ENCODE data around the gene AKR1C8. TPM values are rescaled to one million over a fixed set of nuclear protein-coding genes. Genes with fewer than 3 reads are reported as not detected.

AKR1C8 gene
- total and polyA plus RNA-seq, 2 donors (not counting 1 experiment from before 2014, with no cell fraction given): not detected

DNA sequence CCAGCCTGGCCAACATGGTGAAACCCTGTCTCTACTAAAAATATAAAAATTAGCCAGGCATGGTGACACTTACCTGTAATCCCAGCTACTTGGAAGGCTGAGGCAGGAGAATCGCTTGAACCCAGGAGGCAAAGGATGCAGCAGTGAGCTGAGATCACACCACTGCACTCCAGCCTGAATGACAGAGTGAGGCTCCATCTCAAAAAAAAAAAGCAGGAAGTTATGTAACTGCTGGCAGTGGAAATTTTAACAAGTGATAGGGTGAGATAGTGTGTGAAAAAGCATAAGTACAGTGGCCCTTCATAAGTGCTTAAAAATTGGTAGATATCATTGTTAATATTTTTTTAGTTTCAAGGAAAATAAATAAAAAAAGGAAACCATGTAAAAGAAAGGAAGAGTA, 78.4 kb downstream of the AKR1C8 start:
- no peak for DNase-seq
- Mint-ChIP-seq H3K4me3 (no peak overlapping the region), H3K9me3 (ENCODE audit: insufficient read depth) (no peaks in the 10 kb centered on the region), H3K27ac (no peak overlapping the region), H3K27me3 (peaks cover 2% of the 10 kb centered on the region), H3K4me1 (no peaks in the 10 kb centered on the region)
- ChIA-PET CTCF (no interaction called here), POLR2A (no interaction called here)
- Histone ChIP-seq H3K9me3 (ENCODE audit: control extremely low read depth in 1 of 3, control insufficient read depth in 2 of 3, insufficient read depth in 1 of 3, low read length in 2 of 3) (no peaks in the 10 kb centered on the region), H3K4me2 (replicated peaks; ENCODE audit: low read depth, low read length, poor library complexity, severe bottlenecking) (no peak overlapping the region), H4K20me1 (ENCODE audit: control insufficient read depth, insufficient read depth, low read length, poor library complexity, severe bottlenecking) (no peaks in the 10 kb centered on the region), H3K79me2 (ENCODE audit: control insufficient read depth, insufficient read depth, low read length) (no peaks in the 10 kb centered on the region), H3K9ac (ENCODE audit: low read length) (no peak overlapping the region), H3K27ac (ENCODE audit: low read length in 2 of 2) (no peak overlapping the region), H3K36me3 (replicated peaks in 1 of 2; ENCODE audit: control extremely low read depth in 1 of 2, control insufficient read depth in 1 of 2, extremely low read depth in 1 of 2, insufficient read depth in 2 of 2, low read length in 1 of 2) (no peaks in the 10 kb centered on the region), H3K4me1 (ENCODE audit: control insufficient read depth in 2 of 2, insufficient read depth in 2 of 2, low read length in 2 of 2) (no peaks in the 10 kb centered on the region), H3K4me3 (ENCODE audit: control extremely low read depth in 1 of 5, extremely low read depth in 1 of 5, insufficient read depth in 1 of 5, low read depth in 2 of 5, low read length in 4 of 5) (no peak overlapping the region), H2AFZ (ENCODE audit: insufficient read depth, low read depth, low read length, poor library complexity, severe bottlenecking) (no peak overlapping the region), H3K27me3 (replicated peaks in 1 of 4; ENCODE audit: control extremely low read depth in 1 of 4, control insufficient read depth in 3 of 4, insufficient read depth in 4 of 4, low read length in 3 of 4) (no peaks in the 10 kb centered on the region)
- intact Hi-C loops (cut with micrococcal nuclease): no loop called here
- TF ChIP-seq EZH2 (IDR thresholded peaks at IDR 0.05; ENCODE audit: borderline replicate concordance, insufficient read depth, low read depth, low read length, poor library complexity, severe bottlenecking): no peak
- no peak for ATAC-seq (ENCODE audit: low read depth)
- no CpG with 5 or more reads among the region's 1 CpG for WGBS (ENCODE audit: insufficient coverage)

DNA sequence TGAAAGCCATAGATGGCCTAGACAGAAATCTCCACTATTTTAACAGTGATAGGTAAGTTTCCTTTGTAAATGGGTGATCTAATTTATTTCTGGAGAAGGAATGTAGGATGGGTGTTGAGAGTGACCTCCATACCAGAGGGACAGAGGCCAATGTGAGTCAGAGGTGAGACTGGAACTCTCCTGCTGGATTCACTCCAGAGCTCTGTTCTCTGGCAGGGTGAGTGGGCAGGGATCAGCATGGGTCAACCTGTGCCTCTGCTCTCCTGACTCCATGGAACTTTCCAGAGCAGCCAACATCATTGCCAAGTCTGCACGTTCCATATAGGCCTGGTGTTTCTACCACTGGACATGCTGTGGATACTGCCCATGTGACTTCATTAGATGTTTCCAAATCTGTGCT, 79.3 kb downstream of the AKR1C8 start:
- Histone ChIP-seq H3K27ac (ENCODE audit: low read length in 2 of 2) (no peak overlapping the region), H3K79me2 (ENCODE audit: control insufficient read depth, insufficient read depth, low read length) (no peaks in the 10 kb centered on the region), H3K4me2 (replicated peaks; ENCODE audit: low read depth, low read length, poor library complexity, severe bottlenecking) (no peak overlapping the region), H2AFZ (ENCODE audit: insufficient read depth, low read depth, low read length, poor library complexity, severe bottlenecking) (no peak overlapping the region), H3K36me3 (replicated peaks in 1 of 2; ENCODE audit: control extremely low read depth in 1 of 2, control insufficient read depth in 1 of 2, extremely low read depth in 1 of 2, insufficient read depth in 2 of 2, low read length in 1 of 2) (no peaks in the 10 kb centered on the region), H3K4me1 (ENCODE audit: control insufficient read depth in 2 of 2, insufficient read depth in 2 of 2, low read length in 2 of 2) (no peaks in the 10 kb centered on the region), H3K9me3 (ENCODE audit: control extremely low read depth in 1 of 3, control insufficient read depth in 2 of 3, insufficient read depth in 1 of 3, low read length in 2 of 3) (no peaks in the 10 kb centered on the region), H4K20me1 (ENCODE audit: control insufficient read depth, insufficient read depth, low read length, poor library complexity, severe bottlenecking) (no peaks in the 10 kb centered on the region), H3K27me3 (replicated peaks in 1 of 4; ENCODE audit: control extremely low read depth in 1 of 4, control insufficient read depth in 3 of 4, insufficient read depth in 4 of 4, low read length in 3 of 4) (no peaks in the 10 kb centered on the region), H3K4me3 (ENCODE audit: control extremely low read depth in 1 of 5, extremely low read depth in 1 of 5, insufficient read depth in 1 of 5, low read depth in 2 of 5, low read length in 4 of 5) (no peak overlapping the region), H3K9ac (ENCODE audit: low read length) (no peak overlapping the region)
- ChIA-PET CTCF (no interaction called here), POLR2A (no interaction called here)
- no peak overlapping the region for H3K4me3 Mint-ChIP-seq
- intact Hi-C loops (cut with micrococcal nuclease): no loop called here
- no peak for DNase-seq
- no peaks in the 10 kb centered on the region for H3K9me3 Mint-ChIP-seq (ENCODE audit: insufficient read depth)
- H3K4me1 Mint-ChIP-seq: no peaks in the 10 kb centered on the region
- no peak for ATAC-seq (ENCODE audit: low read depth)
- WGBS (ENCODE audit: insufficient coverage): 94% methylated on average over 1 of the region's 1 CpG
- no peak for TF ChIP-seq EZH2 (IDR thresholded peaks at IDR 0.05; ENCODE audit: borderline replicate concordance, insufficient read depth, low read depth, low read length, poor library complexity, severe bottlenecking)
- TF ChIP-seq, protein P1, sequence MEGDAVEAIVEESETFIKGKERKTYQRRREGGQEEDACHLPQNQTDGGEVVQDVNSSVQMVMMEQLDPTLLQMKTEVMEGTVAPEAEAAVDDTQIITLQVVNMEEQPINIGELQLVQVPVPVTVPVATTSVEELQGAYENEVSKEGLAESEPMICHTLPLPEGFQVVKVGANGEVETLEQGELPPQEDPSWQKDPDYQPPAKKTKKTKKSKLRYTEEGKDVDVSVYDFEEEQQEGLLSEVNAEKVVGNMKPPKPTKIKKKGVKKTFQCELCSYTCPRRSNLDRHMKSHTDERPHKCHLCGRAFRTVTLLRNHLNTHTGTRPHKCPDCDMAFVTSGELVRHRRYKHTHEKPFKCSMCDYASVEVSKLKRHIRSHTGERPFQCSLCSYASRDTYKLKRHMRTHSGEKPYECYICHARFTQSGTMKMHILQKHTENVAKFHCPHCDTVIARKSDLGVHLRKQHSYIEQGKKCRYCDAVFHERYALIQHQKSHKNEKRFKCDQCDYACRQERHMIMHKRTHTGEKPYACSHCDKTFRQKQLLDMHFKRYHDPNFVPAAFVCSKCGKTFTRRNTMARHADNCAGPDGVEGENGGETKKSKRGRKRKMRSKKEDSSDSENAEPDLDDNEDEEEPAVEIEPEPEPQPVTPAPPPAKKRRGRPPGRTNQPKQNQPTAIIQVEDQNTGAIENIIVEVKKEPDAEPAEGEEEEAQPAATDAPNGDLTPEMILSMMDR (IDR thresholded peaks at IDR 0.05): no peak
- H3K27ac Mint-ChIP-seq: no peak overlapping the region
- H3K27me3 Mint-ChIP-seq: peaks cover 2% of the 10 kb centered on the region

Other genes starting within 250 kb of the AKR1C8 start
- not detected in 2 replicates for gene AKR1C1, start 221.7 kb downstream of the AKR1C8 start, total RNA-seq
- gene AKR1C1, start 221.7 kb downstream of the AKR1C8 start, polyA plus RNA-seq: 0.03 and 0.25 TPM in 2 replicates
- gene AKR1C2, start 181.3 kb downstream of the AKR1C8 start, total RNA-seq: not detected in 2 replicates
- not detected in 2 replicates for gene AKR1C2, start 181.3 kb downstream of the AKR1C8 start, polyA plus RNA-seq
- gene AKR1C3, start 90.7 kb downstream of the AKR1C8 start, total RNA-seq: 0.62 TPM in 1 of 2 replicates, not detected in the other
- gene AKR1C3, start 90.7 kb downstream of the AKR1C8 start, polyA plus RNA-seq: 0.28 and 0.45 TPM in 2 replicates
- not detected in 2 replicates for gene AKR1C4, start 11.7 kb upstream of the AKR1C8 start, total RNA-seq
- not detected in 2 replicates for gene AKR1C4, start 11.7 kb upstream of the AKR1C8 start, polyA plus RNA-seq
- not detected in 2 replicates for gene UCN3, start 179.8 kb upstream of the AKR1C8 start, total RNA-seq
- not detected in 2 replicates for gene UCN3, start 179.8 kb upstream of the AKR1C8 start, polyA plus RNA-seq
- not detected in 2 replicates for gene TUBAL3, start 219.7 kb upstream of the AKR1C8 start, total RNA-seq
- not detected in 2 replicates for gene TUBAL3, start 219.7 kb upstream of the AKR1C8 start, polyA plus RNA-seq
- gene NET1, start 227.4 kb upstream of the AKR1C8 start, total RNA-seq: 6.4 and 7.6 TPM in 2 replicates
- gene NET1, start 227.4 kb upstream of the AKR1C8 start, polyA plus RNA-seq: 3.5 and 3.7 TPM in 2 replicates

All from B cell (primary cell).